HepG2 (cell line): ENCODE results near the gene CTNNBL1. TPM values are rescaled to one million over a fixed set of nuclear protein-coding genes. Genes with fewer than 3 reads are reported as not detected.

Experiments
- DNMT1 ChIP-seq: sonication (generic); formaldehyde crosslinking; IDR thresholded peaks from 2 replicates; pipeline ENCODE4 v1.5.1; 2020; ENCODE audit warnings: mild to moderate bottlenecking, missing genetic modification reagents
- GATAD2A ChIP-seq: IDR thresholded peaks from 2 replicates; pipeline ENCODE4 v1.6.1; 2016
- JARID2 ChIP-seq: sonication (generic); formaldehyde crosslinking; IDR thresholded peaks from 2 replicates; pipeline ENCODE4 v1.8.1; 2023; ENCODE audit warnings: missing genetic modification reagents, inconsistent platforms; ENCODE audit not compliant: insufficient replicate concordance
- KLF12 ChIP-seq: sonication (generic); formaldehyde crosslinking; IDR thresholded peaks from 2 replicates; pipeline ENCODE4 v1.4.0; 2020; ENCODE audit warnings: missing genetic modification reagents, borderline replicate concordance
- PTBP1 ChIP-seq: fragments of 200-400 bp; formaldehyde crosslinking; IDR thresholded peaks from 2 replicates; pipeline ENCODE4 v1.6.1; 2018; ENCODE audit warnings: low read length, low read depth; ENCODE audit not compliant: poor library complexity, severe bottlenecking
- RFXAP ChIP-seq: sonication (generic); formaldehyde crosslinking; IDR thresholded peaks from 2 replicates; pipeline ENCODE4 v1.4.0; 2020; ENCODE audit warnings: missing genetic modification reagents, borderline replicate concordance
- SALL1 ChIP-seq: sonication (generic); formaldehyde crosslinking; IDR thresholded peaks from 2 replicates; pipeline ENCODE4 v1.8.0; 2022; ENCODE audit warnings: mild to moderate bottlenecking, missing genetic modification reagents
- ZNF256 ChIP-seq: sonication (generic); formaldehyde crosslinking; conservative IDR thresholded peaks from 2 replicates; pipeline ENCODE4 v1.4.0; 2020; ENCODE audit warnings: missing genetic modification reagents
- ZNF335 ChIP-seq: sonication (generic); formaldehyde crosslinking; IDR thresholded peaks from 2 replicates; pipeline ENCODE4 v1.4.0; 2020; ENCODE audit warnings: missing genetic modification reagents
- ZNF33B ChIP-seq: sonication (generic); formaldehyde crosslinking; IDR thresholded peaks from 2 replicates; pipeline ENCODE4 v1.5.1; 2020; ENCODE audit warnings: mild to moderate bottlenecking, missing genetic modification reagents
- ZNF562 ChIP-seq: sonication (generic); formaldehyde crosslinking; IDR thresholded peaks from 2 replicates; pipeline ENCODE4 v1.8.0; 2022; ENCODE audit warnings: missing genetic modification reagents, borderline replicate concordance
- ZNF605 ChIP-seq: sonication (generic); formaldehyde crosslinking; IDR thresholded peaks from 2 replicates; pipeline ENCODE4 v1.8.0; 2022; ENCODE audit warnings: mild to moderate bottlenecking, missing genetic modification reagents
- ZNF746 ChIP-seq: sonication (generic); formaldehyde crosslinking; IDR thresholded peaks from 2 replicates; pipeline ENCODE4 v1.8.0; 2022; ENCODE audit warnings: mild to moderate bottlenecking, missing genetic modification reagents
- ZNF777 ChIP-seq: sonication (generic); formaldehyde crosslinking; IDR thresholded peaks from 2 replicates; pipeline ENCODE4 v1.4.0; 2020; ENCODE audit warnings: missing genetic modification reagents
- polyA plus RNA-seq, 8 experiments: library from polyadenylated mRNA; depleted of rRNA in 3 of 8; stranded (reverse) in 7 of 8; unstranded in 1 of 8; fragments of >200 nt; fragmentation: Illumina TruSeq in 4 of 8; extraction: Trizol in 4 of 8; gene quantifications; 2 replicates each; pipeline versions ENCODE4 v1.2.1 to v1.2.3, GENCODE V29; 2011 to 2016; ENCODE audit warnings: low read depth in 4 of 8, missing spikeins in 1 of 8, mixed read lengths in 1 of 8; ENCODE audit not compliant: insufficient read depth in 1 of 8
- total RNA-seq, 5 experiments: library from RNA; depleted of rRNA; stranded (reverse); fragments of >200 nt; fragmentation: Illumina TruSeq; extraction: Trizol; gene quantifications; 2 replicates each; pipeline ENCODE4 v1.2.3, GENCODE V29; 2016; ENCODE audit warnings: low read depth in 1 of 5
- TF ChIP-seq, protein P1 (sequence below): sonication (generic); formaldehyde crosslinking; IDR thresholded peaks from 2 replicates; pipeline ENCODE4 v1.9.0; 2021; ENCODE audit warnings: mild to moderate bottlenecking, missing genetic modification reagents
- TF ChIP-seq, protein P2 (sequence below): sonication (generic); formaldehyde crosslinking; IDR thresholded peaks from 2 replicates; pipeline ENCODE4 v1.5.1; 2020; ENCODE audit warnings: mild to moderate bottlenecking, missing genetic modification reagents
- TF ChIP-seq, protein P3 (sequence below): sonication (generic); formaldehyde crosslinking; IDR thresholded peaks from 2 replicates; pipeline ENCODE4 v1.4.0; 2020; ENCODE audit warnings: mild to moderate bottlenecking, missing genetic modification reagents
- TF ChIP-seq, protein P4 (sequence below): IDR thresholded peaks from 2 replicates; pipeline ENCODE4 v1.6.1; 2016; ENCODE audit warnings: control low read depth

CTNNBL1 gene
- total and polyA plus RNA-seq, 2 of the 13 experiments (the other 11 are each of a cell fraction or from before 2014, with no cell fraction given), result 49.3 to 94.6 TPM

DNA sequence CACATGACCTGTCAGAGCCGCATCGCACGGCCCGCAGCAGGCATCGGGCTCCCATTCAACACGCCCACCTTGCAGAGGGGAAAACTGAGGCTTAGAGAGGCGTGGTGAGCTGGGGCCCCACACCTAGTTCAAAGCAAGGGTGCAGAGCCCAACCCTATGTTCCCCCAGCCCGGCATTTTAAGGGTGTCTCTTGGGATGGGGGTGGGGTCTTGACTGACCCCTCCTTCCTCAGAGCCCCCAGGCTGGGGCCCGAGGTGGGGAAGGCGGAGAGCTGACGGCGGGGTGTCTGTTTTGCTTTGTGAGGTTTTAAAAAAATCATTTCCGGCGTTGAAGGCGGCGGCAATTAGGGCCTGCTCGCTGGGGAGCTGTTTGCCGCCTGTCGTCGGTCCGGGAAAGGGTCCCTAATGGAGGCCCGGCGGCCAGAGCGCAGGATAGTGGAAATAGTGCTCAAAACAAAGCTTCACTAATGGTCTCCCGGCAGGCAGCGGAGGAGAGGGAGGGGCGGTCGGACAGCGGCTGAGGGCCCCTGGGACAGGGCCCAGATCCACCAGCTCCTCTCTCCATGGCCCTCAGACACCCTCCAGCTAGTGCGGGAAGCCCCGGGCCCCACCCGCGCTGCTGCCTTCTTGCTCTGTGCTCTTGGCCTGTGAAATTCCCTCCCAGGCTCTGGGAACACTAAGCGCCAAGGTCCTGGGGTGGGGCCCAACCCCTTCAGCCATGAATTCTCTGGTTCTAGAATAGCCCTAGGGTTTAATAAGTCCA, 221.0 kb downstream of the CTNNBL1 start (continued):
- TF ChIP-seq, protein P1, sequence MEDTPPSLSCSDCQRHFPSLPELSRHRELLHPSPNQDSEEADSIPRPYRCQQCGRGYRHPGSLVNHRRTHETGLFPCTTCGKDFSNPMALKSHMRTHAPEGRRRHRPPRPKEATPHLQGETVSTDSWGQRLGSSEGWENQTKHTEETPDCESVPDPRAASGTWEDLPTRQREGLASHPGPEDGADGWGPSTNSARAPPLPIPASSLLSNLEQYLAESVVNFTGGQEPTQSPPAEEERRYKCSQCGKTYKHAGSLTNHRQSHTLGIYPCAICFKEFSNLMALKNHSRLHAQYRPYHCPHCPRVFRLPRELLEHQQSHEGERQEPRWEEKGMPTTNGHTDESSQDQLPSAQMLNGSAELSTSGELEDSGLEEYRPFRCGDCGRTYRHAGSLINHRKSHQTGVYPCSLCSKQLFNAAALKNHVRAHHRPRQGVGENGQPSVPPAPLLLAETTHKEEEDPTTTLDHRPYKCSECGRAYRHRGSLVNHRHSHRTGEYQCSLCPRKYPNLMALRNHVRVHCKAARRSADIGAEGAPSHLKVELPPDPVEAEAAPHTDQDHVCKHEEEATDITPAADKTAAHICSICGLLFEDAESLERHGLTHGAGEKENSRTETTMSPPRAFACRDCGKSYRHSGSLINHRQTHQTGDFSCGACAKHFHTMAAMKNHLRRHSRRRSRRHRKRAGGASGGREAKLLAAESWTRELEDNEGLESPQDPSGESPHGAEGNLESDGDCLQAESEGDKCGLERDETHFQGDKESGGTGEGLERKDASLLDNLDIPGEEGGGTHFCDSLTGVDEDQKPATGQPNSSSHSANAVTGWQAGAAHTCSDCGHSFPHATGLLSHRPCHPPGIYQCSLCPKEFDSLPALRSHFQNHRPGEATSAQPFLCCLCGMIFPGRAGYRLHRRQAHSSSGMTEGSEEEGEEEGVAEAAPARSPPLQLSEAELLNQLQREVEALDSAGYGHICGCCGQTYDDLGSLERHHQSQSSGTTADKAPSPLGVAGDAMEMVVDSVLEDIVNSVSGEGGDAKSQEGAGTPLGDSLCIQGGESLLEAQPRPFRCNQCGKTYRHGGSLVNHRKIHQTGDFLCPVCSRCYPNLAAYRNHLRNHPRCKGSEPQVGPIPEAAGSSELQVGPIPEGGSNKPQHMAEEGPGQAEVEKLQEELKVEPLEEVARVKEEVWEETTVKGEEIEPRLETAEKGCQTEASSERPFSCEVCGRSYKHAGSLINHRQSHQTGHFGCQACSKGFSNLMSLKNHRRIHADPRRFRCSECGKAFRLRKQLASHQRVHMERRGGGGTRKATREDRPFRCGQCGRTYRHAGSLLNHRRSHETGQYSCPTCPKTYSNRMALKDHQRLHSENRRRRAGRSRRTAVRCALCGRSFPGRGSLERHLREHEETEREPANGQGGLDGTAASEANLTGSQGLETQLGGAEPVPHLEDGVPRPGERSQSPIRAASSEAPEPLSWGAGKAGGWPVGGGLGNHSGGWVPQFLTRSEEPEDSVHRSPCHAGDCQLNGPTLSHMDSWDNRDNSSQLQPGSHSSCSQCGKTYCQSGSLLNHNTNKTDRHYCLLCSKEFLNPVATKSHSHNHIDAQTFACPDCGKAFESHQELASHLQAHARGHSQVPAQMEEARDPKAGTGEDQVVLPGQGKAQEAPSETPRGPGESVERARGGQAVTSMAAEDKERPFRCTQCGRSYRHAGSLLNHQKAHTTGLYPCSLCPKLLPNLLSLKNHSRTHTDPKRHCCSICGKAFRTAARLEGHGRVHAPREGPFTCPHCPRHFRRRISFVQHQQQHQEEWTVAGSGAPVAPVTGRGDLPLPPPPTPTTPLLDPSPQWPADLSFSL, result no peak
- TF ChIP-seq ZNF777 (CRISPR knock-in tag), result no peak
- TF ChIP-seq RFXAP (CRISPR knock-in tag), result no peak
- TF ChIP-seq ZNF746, result peak; percentile 33; the same call in 1 of the 2 replicates
- TF ChIP-seq, protein P2, sequence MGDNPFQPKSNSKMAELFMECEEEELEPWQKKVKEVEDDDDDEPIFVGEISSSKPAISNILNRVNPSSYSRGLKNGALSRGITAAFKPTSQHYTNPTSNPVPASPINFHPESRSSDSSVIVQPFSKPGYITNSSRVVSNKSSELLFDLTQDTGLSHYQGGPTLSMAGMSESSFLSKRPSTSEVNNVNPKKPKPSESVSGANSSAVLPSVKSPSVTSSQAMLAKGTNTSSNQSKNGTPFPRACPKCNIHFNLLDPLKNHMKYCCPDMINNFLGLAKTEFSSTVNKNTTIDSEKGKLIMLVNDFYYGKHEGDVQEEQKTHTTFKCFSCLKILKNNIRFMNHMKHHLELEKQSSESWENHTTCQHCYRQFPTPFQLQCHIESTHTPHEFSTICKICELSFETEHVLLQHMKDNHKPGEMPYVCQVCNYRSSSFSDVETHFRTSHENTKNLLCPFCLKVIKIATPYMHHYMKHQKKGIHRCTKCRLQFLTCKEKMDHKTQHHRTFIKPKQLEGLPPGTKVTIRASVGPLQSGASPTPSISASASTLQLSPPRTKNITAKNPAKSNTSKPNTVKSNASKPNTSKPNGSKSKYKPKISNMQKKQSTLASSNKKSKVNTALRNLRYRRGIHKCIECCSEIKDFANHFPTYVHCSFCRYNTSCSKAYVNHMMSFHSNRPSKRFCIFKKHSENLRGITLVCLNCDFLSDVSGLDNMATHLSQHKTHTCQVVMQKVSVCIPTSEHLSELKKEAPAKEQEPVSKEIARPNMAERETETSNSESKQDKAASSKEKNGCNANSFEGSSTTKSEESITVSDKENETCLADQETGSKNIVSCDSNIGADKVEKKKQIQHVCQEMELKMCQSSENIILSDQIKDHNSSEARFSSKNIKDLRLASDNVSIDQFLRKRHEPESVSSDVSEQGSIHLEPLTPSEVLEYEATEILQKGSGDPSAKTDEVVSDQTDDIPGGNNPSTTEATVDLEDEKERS (CRISPR knock-in tag), result peak; percentile 88; the same call in 1 of the 2 replicates
- no peak for TF ChIP-seq ZNF33B (CRISPR knock-in tag)
- TF ChIP-seq KLF12 (CRISPR knock-in tag), result no peak
- TF ChIP-seq ZNF562 (CRISPR knock-in tag), result no peak
- no peak for TF ChIP-seq JARID2
- no peak for TF ChIP-seq GATAD2A (CRISPR knock-in tag)
- TF ChIP-seq, protein P3, sequence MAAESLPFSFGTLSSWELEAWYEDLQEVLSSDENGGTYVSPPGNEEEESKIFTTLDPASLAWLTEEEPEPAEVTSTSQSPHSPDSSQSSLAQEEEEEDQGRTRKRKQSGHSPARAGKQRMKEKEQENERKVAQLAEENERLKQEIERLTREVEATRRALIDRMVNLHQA (CRISPR knock-in tag), result no peak
- TF ChIP-seq ZNF335, result no peak
- TF ChIP-seq ZNF256 (CRISPR knock-in tag), result no peak
- TF ChIP-seq DNMT1 (CRISPR knock-in tag), result no peak
- TF ChIP-seq ZNF605 (CRISPR knock-in tag), result peak; percentile 47
- TF ChIP-seq, protein P4, sequence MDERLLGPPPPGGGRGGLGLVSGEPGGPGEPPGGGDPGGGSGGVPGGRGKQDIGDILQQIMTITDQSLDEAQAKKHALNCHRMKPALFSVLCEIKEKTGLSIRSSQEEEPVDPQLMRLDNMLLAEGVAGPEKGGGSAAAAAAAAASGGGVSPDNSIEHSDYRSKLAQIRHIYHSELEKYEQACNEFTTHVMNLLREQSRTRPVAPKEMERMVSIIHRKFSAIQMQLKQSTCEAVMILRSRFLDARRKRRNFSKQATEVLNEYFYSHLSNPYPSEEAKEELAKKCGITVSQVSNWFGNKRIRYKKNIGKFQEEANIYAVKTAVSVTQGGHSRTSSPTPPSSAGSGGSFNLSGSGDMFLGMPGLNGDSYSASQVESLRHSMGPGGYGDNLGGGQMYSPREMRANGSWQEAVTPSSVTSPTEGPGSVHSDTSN (CRISPR knock-in tag), result no peak
- TF ChIP-seq SALL1 (CRISPR knock-in tag), result peak; percentile 16; the same call in 1 of the 2 replicates
- peak; percentile 35 for TF ChIP-seq PTBP1
